ENCODE results near the gene GSAP.

GSAP gene

DNA sequence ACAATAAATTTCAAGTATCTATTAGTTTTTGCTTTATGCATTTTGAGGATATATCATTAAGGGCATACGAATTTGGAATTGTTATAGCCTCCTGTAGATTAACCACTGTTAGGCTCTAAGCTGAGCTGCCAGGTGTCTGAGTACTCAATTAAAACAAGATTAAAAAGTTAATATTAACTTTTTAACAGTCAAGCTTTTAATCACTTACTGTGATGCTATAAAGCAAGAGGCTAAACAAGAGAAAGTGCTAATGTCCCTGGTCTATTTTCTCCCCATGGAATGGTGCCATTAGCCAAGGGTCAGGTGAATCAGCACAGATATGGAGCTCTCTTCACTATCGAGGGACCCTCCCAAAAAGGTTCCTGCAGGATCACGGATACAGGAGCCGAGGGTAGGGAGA lies 9.7 kb downstream of the GSAP start:
- DNase-seq = no peak

DNA sequence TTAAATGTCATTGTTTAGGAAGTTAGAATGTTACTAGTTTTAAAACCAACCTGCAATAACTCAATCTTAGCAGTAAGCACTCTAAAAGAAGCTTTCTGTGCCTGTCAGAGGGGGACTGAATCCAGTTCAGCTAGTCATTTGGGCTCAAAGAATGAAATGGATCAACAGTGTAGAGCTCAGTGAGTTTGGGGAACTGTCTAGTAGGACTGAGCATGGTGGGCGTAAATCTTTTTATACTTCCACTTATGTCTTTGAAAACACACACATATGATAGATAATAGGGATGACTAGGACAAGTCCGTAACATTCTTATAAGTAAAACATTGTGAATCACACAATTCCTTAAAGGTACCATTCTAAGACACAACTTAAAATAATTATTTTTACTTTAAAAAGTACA lies 11.5 kb downstream of the GSAP start:
- no peak for DNase-seq

DNA sequence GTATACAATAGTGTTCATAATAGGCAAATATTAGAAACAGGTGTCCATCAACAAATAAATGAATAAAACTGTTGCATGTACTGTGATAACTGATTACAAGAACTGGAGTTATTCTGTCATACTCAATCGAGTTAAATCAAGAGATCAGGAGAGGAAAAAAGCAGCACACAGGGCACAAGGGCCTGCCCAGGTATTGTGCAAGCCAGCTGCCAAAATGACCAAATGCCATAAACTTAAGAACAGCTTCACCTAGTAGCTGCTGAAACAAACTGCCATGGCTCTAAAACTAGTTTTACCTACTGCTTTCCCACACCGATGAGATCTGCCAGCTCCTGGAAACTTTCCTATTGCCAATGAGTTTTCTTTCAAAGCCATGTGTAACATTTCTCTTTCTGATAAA lies 12.2 kb downstream of the GSAP start:
- DNase-seq = no peak

DNA sequence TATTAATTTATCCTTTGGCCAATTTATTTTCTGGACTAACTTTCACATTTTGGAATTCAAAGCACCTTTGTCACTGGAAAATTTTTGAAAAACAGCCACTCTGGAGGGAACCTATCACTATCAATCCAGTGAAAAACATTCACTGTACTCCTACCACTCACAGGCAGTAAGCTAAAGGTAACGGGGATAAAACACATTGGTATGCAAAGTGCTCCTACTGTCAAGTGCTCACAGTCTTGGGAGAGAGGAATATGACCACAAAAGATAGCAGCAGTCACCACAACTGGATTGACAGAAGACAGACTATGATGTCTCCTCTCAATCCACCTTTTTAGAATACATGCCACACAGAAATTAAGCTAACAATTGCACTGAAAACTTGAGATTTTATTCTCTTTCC lies 13.3 kb downstream of the GSAP start:
- DNase-seq = no peak

DNA sequence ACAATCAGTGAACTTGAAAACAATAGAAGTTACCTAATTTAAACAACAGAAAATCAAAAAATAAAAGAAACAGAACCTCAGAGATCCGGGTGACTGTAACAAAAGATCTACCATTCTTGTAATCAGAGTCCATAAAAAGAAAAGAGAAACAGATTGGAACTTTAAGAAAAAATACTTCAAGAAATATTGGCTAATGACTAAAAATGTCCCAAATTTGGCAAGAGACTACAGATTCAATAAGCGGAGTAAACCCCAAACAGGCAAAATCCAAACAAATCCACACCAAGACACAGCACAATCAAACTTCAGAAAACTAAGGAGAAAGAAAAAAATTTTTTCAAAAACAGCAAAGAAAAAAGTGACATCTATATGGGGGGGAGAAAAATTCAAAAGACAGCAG lies 15.1 kb downstream of the GSAP start:
- no peak for DNase-seq

DNA sequence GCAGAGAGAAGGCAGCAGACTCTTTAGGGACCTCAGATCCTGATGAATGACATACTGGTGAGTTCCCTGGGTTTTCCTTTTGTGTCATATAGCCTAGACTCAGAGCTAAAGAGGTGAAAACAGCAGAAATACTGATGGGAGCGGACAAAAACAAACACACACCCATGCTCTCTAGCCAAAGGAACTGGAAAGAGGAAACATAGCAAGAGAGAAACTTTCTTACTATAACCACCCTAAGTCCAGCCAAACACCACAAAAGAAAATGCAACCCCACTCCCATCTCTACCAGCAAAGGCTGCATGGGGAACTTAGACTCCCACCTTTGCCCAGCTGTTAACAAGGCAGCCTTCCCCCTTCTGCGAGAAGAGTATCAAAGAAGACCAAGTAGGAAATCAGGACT lies 16.3 kb downstream of the GSAP start:
- DNase-seq = no peak

DNA sequence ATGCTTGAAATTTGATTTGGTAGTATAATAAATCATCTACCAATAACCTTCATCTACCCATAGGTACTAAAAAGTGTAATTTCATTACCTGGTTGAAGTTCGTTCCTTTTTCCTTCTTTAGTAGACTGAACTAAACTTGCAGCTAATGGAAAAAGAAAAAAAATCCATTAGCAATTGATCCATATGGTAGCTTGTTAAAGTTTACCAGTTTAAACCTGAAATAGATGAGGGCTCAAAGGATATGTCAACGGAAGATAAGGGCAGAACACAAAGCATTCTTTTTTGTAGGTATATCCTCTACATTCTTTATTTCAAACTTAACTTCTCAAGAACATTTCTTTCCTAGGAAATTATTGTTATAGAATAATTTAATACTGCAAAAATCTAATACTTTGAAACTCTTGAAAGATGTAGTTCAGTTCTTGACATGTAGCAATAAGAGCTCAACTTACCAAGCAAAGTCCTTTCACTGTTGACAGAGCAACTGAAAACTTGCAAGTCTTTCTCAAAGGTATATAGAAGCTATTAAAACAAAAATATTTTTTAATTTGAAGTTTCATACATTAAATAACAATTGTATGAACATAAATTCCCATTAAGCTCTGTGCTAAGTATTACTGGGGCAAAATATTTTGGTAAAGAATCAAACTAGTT lies 19.1 kb downstream of the GSAP start:
- DNase-seq = no peak

DNA sequence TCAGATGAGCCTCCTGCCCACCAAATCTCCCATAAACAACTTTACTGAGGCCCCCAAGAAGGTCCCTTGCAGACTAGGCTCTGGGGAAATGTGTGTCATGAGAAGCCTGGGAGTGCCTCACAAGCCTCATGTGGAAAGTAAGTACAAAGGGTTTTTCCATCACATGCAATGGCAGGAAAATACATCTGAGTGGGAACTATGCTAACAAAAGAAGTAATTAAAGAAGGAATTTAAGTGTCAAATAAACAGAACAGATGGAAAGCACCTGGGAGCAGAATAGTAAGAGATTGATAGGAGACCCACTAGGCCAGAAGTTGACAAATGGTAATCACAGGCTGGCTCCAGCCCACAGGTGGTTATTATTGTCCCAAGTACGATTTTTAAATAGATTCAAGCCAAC lies 20.5 kb downstream of the GSAP start:
- DNase-seq = no peak

DNA sequence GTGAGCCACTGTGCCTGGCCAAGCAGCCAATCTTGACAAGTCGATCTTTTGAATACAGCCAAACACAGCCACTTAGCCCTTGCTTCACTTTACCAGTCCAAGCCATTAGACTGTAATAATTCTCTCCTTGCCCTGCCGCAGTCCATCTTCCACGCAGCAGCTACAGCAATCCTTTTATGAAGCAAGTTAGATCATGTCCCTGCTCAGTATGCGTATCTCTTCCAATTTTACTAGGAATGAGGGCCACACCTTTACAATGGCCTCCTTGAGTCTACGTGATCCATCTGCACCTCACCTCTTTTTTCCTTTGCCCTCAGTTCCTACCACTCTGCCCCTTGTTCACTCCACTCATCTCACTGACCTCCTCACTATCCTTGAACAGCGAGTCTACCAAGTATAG lies 22.2 kb downstream of the GSAP start:
- no peak for DNase-seq

DNA sequence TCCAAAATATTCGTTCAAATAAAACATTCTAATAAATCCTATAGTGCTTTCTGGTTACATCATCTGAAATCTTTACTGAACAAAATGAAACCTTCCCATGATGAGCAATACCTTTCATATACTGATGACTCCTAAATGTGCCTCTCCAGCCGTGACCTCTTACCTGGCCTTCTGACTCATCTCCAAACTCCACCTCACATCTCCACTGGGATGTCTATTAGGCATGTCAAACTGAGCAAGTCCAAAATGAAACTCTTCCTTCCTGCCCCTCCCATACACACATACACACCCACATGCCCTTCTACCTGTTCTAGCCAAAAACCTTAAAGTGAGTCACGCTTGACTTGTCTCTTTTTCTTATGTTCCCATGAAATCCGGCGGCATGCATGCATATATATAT lies 22.9 kb downstream of the GSAP start:
- DNase-seq = no peak

DNA sequence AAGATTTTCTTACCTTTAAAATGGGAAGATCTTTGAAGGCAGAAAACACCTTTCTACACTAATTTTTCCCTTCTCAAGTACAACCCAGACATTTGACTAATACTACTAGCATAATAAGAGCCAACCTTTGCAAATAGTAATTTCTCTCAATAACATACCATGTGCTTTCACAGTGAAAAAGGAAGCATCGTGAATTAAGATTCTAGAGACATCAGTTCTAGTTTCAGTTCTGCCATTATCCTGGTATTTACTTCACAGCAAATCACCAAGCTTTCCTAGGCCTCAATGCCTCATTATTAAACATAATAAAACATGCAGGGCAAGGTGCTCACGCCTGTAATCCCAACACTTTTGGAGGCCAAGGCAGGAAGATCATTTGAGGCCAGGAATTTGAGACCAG lies 24.9 kb downstream of the GSAP start:
- DNase-seq = no peak

DNA sequence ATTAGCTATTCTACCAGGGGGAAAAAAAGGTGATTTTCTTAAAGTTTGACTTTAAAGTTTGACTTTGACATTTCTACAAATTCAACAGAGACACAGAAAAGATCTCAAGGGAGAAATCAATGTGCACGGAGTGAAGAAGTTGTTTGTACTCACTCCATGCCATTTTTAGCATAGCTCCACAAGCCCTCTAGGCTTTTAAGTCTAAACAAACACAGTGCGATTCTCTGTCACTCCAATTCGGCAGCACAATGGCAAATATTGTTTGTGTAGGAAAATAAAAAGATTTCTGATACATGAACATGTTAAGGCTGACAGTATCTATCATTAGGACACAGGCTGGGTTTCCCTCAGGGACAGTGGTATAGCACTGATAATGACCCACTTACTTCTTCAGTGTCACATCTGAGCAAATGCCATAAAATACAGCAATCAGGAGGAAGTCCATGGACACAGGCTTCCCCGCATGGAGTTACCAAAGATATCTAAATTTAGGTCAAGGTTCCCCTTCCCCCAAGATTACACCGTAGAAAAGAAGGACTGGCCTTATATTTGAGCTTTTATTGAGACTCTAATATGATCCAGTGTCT lies 28.0 kb downstream of the GSAP start:
- no peak for DNase-seq

DNA sequence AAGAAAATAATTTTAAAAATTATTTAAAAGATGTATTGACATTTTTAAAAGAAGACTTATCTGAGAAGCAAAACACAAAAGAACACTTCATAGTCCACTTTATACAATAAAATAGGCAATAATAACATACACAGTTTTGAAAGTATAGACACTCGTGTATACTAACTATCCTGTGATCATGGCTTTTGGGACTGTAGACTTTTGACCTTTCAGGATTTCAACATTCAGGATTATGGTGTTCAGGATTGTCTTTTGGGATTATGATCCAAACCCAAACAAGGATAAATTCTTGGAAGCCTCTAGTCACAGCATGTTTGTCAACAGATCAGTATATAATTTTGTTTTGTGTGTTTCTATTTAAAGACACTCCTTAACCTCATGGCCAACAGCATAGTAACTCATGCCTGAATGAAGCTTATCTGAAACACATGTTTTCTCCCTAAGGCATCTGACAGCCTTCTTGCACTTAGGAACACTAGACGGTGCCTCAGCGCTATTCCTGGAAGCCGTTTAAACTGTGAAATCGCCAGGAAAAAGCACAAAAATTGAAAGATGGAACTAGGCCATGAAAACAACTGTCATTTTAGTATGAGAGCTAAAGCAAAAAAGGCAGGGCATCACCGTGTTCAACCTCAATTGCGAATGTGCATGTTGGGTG lies 29.9 kb downstream of the GSAP start:
- DNase-seq = no peak

DNA sequence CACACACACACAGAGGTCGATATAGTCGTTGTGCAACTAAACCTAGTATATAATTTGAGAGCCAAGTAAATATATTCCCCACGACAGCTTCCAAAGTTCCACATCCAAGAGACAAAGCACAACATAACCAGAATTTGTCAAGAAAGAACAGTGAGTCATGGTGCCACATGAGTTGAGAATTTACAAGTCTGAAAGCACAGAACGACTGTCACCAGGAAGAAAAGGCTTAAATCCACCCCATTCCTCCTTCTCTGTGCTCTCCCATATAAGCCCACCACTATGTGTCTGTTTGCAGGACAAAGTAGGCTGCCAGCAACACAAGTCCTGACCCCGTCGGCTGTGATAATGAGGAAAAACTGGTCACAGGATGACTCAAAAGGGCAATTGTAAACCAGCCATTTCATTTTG lies 32.8 kb downstream of the GSAP start:
- no peak for DNase-seq

DNA sequence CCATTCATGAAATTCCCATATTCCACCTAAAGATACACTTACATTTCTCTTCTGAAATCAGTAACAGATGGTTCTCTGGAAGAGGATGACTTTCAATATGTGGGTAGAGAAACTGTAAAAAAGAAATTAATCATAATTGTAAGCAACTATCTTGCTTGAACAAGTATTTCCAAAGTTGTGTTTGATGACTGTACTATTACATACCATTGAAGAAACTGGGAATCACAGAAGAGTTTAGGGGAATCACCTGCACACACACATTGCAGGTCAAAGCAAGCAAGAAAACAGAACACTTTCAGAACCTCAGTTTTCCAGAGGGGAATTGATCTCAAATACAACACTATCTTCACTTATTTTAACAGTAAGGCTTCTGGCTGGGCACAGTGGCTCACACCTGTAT lies 33.6 kb downstream of the GSAP start:
- no peak for DNase-seq

DNA sequence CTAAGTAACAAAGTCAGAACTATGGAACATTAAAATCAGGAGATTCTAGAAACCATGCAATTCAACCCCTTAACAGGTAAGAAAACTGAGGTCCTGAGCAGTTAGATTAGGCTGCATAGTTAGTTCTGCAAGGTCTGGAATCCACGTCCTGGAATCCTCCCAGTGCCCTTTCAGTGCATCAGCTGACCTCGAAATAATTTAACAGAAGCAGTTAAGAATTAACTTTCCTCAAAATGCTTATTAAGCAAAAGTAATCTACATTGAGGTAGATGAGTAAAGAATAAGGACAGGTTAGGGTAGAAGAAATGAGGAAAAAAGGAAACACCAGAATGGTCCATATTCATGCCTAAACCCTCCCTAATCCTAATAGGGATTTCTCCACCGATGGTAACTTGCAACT lies 37.6 kb downstream of the GSAP start:
- DNase-seq = no peak

DNA sequence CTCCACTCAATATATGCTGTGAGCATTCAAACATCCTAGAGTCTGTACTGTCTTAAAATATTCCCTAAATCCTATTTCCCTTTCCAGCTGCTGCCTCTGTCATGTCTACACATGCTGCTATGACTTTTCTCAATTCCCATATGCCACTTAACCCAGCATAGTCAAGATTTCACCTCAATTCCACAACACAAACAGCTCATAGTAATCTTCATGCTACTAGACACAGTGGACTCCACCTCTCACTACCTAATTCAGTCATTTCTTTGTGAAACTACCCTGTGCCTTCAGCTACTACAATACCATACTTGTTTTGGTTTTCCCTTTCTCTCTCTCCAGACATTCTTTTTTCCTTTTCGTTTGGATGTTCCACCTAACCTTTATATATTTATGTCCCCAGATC lies 45.5 kb downstream of the GSAP start:
- DNase-seq = no peak

DNA sequence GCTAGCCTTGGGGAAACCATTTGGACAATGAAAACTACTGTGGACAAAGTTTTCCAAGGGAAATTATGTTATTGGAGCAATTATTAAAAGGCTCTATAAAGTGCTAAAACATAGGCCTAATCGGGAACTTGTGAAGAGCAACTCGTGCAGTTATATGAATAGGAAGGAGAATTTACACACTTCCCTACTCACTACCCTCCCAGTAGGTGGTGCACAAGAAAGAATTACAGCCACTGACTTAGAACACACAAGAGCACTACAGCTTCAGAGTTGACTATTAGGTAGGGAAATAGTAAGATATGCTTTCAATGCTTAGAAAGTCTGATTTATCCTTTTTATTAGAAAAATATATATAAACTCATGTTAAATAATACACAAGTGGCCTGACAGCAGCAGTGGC lies 47.2 kb downstream of the GSAP start:
- DNase-seq = no peak

DNA sequence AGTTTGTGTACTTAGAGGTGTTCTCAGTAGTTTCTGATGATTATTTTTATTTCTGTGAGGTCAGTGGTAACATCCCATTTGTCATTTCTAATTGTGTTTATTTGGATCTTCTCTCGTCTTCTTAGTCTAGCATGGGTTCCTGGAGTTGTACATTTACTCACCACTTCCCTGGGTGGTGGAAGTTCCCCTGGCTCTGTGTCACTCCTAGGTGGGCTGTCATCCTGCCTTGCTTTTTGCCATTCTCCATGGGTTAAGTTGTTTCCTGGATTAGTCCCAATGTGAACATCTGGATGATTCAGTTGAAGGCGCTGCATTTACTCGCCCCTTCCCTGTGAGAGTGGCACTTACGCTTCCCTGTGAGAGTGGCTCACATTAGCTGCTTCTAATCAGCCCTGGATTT lies 48.2 kb downstream of the GSAP start:
- DNase-seq = no peak

DNA sequence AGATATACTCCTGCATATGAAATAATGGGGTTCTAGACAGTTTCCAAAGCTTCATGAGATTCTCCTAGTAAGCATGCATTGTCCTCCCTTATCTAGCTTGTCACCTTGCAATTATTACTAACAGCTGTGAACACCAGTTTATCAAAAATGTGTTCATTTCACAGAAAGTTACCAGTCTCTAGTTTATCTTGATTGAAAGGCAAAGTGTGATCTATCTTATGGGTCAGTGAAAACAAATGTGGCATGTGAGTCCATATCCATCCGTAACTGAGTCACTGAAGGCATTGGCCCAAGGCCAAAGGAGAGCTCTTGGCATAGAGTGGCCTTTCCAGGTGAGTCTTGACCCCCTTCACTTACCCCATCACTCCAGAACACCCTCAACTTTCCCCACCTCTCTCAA lies 53.2 kb downstream of the GSAP start:
- DNase-seq = no peak

DNA sequence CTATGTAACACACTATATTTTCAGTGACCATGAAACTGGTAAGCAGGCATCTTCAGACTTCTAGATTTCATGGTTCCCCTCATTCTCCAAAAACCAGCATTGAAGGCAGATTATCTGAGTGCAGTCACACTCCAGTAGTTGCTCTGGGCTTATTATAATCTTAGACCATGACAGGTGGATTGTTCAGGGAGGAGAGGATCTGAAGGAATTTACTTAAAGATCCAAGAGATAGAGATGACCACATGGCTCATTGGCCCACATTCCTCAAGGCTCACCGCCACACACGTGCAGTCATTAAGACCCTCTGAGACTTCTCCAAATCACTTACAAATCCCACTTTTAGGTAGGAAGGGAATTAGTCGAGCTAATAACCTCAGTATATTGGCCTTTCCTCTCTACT lies 55.2 kb downstream of the GSAP start:
- DNase-seq = no peak

DNA sequence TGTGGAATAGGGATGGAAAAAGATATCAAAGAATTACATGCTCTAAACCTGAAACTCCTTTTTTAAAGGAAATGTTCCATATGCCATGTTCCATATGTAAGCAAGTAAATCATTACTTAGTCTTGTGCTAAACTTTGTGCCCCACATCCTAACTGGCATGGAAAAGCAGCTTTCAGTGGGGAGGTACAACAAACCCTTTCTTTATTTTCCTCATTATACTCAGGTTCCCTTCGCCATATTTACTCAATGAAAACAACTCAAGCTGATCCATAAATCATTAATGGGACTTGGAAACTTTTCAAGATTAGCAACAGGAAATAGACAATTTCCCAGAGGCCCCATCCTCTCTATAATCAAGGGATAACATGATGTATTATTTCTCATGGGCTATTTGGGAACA lies 56.0 kb downstream of the GSAP start:
- DNase-seq = no peak

DNA sequence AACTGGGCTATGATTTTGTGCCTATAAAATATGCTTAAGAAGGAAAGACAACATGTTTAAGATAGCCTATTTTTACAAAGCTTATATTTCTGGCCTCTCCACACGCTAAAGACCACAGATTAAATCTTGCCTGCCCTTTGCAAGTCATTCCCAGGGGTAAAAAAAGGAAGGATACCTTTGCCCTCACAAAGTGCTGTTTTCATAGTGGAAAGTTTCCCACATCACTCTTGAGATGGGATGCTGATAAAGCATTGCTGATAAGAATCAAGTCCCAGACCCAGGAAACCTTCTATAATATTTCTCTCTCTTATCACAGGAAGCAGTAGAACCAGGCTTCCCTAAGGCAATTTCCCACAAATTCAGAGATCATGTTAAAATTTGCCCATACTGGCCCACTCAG lies 56.5 kb downstream of the GSAP start:
- no peak for DNase-seq

DNA sequence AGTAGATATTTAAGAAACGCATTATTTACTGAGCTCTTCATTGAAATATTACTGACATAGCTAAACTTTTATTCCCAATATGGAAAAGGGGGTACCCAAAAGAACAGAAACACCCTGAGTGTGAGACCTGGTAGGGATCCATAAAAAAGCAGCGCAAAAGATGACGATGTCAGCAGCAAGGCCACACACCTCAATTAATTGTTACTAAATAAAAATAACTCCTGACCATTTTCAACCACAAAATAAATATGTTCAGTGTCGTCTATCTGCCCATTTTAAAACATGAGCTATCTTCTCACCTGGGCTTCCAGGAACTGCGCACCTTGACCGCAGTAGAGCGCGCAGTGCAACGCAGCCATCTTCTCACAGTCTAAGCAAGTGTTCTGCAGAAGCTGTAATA lies 61.2 kb downstream of the GSAP start:
- DNase-seq = no peak

DNA sequence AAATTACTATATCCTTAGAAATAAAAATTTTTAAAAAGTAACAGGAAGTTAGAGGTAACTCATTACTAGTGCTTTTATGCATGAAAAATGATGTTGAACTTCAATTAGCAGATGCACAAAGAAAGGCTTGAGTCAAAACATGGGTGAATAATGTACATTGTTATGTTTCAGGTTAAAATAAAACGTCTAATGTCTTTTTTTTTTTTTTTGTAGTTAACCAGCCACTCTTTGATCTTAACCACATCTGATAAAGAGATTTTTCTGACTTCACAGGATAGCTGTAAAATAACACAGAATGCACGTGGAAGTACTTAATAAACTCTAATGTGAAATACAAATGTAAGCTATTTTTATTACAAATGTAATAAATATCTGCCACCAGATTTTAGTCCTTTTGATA lies 61.7 kb downstream of the GSAP start:
- DNase-seq = no peak

Measured in RPMI8226 (cell line).